Gastrocnemius medialis (tissue), 4 donors: Measurements from ENCODE around the gene MAOB.

Source experiments
- CTCF ChIP-seq, 5 experiments: fragments of 450-650 bp in 3 of 5; fragments of 200-600 bp in 2 of 5; sonication (generic) in 2 of 5; IDR thresholded peaks in 4 of 5; conservative IDR thresholded peaks in 1 of 5; 1 replicate in 4 of 5; 2 replicates in 1 of 5; pipeline ENCODE4 v1.5.1; 2016 to 2019; ENCODE audit warnings: antibody characterized with exemption in 5 of 5, mild to moderate bottlenecking in 3 of 5, moderate library complexity in 3 of 5
- POLR2A ChIP-seq, 2 donors: fragments of 450-650 bp; IDR thresholded peaks; one replicate each; pipeline ENCODE4 v1.6.1; 2017; ENCODE audit warnings: antibody characterized with exemption in 2 of 2, mild to moderate bottlenecking in 2 of 2, moderate library complexity in 2 of 2

GRCh38 chrX:43741843-43742573, 140.2 kb downstream of the MAOB start:
- TF ChIP-seq CTCF (IDR thresholded peaks at IDR 0.05 in 4 of 5, conservative IDR thresholded peaks at IDR 0.05 in 1 of 5) (no peak), POLR2A (IDR thresholded peaks at IDR 0.05) (no peak)
